ENCODE measurements around the gene ADCY9.

ADCY9 gene

DNA sequence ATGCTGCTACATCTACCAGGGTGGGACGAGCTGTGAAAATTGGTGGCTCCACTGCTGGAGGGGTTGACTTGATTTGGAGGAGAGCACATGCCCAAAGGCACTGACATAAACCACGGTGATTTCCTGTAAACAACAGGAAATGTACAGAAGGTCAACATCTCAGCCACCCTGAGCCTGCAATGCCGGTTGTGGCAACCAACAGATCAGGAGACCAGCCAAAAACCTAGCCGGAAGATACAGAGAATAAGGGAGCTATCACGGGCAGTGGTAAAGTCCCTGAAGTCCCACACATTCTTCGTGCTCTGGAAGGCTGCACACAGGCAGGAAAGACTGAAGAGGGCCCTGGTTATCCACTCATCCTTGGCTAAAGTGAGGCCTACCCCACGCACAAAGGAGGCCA lies 56.2 kb downstream of the ADCY9 start:
- CTCF ChIA-PET: no interaction called here
- H3K27ac ChIP-seq (ENCODE audit: extremely low read depth, low read depth, low read length): no peak overlapping the region
- no peak overlapping the region for H3K4me3 ChIP-seq (ENCODE audit: low read depth, low read length)
- TF ChIP-seq, protein P1, sequence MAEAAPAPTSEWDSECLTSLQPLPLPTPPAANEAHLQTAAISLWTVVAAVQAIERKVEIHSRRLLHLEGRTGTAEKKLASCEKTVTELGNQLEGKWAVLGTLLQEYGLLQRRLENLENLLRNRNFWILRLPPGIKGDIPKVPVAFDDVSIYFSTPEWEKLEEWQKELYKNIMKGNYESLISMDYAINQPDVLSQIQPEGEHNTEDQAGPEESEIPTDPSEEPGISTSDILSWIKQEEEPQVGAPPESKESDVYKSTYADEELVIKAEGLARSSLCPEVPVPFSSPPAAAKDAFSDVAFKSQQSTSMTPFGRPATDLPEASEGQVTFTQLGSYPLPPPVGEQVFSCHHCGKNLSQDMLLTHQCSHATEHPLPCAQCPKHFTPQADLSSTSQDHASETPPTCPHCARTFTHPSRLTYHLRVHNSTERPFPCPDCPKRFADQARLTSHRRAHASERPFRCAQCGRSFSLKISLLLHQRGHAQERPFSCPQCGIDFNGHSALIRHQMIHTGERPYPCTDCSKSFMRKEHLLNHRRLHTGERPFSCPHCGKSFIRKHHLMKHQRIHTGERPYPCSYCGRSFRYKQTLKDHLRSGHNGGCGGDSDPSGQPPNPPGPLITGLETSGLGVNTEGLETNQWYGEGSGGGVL (tag by site-specific recombination; IDR thresholded peaks at IDR 0.05): no peak
- TF ChIP-seq ZNF621 (tag by site-specific recombination; IDR thresholded peaks at IDR 0.05): no peak
- TF ChIP-seq, protein P2, sequence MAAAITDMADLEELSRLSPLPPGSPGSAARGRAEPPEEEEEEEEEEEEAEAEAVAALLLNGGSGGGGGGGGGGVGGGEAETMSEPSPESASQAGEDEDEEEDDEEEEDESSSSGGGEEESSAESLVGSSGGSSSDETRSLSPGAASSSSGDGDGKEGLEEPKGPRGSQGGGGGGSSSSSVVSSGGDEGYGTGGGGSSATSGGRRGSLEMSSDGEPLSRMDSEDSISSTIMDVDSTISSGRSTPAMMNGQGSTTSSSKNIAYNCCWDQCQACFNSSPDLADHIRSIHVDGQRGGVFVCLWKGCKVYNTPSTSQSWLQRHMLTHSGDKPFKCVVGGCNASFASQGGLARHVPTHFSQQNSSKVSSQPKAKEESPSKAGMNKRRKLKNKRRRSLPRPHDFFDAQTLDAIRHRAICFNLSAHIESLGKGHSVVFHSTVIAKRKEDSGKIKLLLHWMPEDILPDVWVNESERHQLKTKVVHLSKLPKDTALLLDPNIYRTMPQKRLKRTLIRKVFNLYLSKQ (tag by site-specific recombination; IDR thresholded peaks at IDR 0.05; ENCODE audit: borderline replicate concordance): no peak
- TF ChIP-seq, protein P3, sequence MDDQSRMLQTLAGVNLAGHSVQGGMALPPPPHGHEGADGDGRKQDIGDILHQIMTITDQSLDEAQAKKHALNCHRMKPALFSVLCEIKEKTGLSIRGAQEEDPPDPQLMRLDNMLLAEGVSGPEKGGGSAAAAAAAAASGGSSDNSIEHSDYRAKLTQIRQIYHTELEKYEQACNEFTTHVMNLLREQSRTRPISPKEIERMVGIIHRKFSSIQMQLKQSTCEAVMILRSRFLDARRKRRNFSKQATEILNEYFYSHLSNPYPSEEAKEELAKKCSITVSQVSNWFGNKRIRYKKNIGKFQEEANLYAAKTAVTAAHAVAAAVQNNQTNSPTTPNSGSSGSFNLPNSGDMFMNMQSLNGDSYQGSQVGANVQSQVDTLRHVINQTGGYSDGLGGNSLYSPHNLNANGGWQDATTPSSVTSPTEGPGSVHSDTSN (CRISPR knock-in tag; IDR thresholded peaks at IDR 0.05): no peak
- TF ChIP-seq ZNF624 (tag by site-specific recombination; IDR thresholded peaks at IDR 0.05): no peak
- no peak for TF ChIP-seq ZNF530 (tag by site-specific recombination; IDR thresholded peaks at IDR 0.05; ENCODE audit: low read depth)
- no peak for TF ChIP-seq ZNF837 (tag by site-specific recombination; IDR thresholded peaks at IDR 0.05)
- TF ChIP-seq, protein P4, sequence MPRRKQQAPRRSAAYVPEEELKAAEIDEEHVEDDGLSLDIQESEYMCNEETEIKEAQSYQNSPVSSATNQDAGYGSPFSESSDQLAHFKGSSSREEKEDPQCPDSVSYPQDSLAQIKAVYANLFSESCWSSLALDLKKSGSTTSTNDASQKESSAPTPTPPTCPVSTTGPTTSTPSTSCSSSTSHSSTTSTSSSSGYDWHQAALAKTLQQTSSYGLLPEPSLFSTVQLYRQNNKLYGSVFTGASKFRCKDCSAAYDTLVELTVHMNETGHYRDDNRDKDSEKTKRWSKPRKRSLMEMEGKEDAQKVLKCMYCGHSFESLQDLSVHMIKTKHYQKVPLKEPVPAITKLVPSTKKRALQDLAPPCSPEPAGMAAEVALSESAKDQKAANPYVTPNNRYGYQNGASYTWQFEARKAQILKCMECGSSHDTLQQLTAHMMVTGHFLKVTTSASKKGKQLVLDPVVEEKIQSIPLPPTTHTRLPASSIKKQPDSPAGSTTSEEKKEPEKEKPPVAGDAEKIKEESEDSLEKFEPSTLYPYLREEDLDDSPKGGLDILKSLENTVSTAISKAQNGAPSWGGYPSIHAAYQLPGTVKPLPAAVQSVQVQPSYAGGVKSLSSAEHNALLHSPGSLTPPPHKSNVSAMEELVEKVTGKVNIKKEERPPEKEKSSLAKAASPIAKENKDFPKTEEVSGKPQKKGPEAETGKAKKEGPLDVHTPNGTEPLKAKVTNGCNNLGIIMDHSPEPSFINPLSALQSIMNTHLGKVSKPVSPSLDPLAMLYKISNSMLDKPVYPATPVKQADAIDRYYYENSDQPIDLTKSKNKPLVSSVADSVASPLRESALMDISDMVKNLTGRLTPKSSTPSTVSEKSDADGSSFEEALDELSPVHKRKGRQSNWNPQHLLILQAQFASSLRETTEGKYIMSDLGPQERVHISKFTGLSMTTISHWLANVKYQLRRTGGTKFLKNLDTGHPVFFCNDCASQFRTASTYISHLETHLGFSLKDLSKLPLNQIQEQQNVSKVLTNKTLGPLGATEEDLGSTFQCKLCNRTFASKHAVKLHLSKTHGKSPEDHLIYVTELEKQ (tag by site-specific recombination; IDR thresholded peaks at IDR 0.05; ENCODE audit: borderline replicate concordance): no peak
- TF ChIP-seq, protein P5, sequence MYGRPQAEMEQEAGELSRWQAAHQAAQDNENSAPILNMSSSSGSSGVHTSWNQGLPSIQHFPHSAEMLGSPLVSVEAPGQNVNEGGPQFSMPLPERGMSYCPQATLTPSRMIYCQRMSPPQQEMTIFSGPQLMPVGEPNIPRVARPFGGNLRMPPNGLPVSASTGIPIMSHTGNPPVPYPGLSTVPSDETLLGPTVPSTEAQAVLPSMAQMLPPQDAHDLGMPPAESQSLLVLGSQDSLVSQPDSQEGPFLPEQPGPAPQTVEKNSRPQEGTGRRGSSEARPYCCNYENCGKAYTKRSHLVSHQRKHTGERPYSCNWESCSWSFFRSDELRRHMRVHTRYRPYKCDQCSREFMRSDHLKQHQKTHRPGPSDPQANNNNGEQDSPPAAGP (tag by site-specific recombination; IDR thresholded peaks at IDR 0.05): no peak
- TF ChIP-seq ZNF629 (tag by site-specific recombination; IDR thresholded peaks at IDR 0.05): no peak
- TF ChIP-seq ZNF544 (tag by site-specific recombination; IDR thresholded peaks at IDR 0.05): no peak
- no peak for TF ChIP-seq YY2 (tag by site-specific recombination; IDR thresholded peaks at IDR 0.05)
- TF ChIP-seq ZNF610 (tag by site-specific recombination; IDR thresholded peaks at IDR 0.05; ENCODE audit: borderline replicate concordance): no peak
- no peak for TF ChIP-seq ZNF792 (tag by site-specific recombination; IDR thresholded peaks at IDR 0.05)
- TF ChIP-seq HOXA7 (CRISPR knock-in tag; IDR thresholded peaks at IDR 0.05; ENCODE audit: borderline replicate concordance): no peak
- no peak for TF ChIP-seq KLF1 (tag by site-specific recombination; IDR thresholded peaks at IDR 0.05)
- TF ChIP-seq, protein P6, sequence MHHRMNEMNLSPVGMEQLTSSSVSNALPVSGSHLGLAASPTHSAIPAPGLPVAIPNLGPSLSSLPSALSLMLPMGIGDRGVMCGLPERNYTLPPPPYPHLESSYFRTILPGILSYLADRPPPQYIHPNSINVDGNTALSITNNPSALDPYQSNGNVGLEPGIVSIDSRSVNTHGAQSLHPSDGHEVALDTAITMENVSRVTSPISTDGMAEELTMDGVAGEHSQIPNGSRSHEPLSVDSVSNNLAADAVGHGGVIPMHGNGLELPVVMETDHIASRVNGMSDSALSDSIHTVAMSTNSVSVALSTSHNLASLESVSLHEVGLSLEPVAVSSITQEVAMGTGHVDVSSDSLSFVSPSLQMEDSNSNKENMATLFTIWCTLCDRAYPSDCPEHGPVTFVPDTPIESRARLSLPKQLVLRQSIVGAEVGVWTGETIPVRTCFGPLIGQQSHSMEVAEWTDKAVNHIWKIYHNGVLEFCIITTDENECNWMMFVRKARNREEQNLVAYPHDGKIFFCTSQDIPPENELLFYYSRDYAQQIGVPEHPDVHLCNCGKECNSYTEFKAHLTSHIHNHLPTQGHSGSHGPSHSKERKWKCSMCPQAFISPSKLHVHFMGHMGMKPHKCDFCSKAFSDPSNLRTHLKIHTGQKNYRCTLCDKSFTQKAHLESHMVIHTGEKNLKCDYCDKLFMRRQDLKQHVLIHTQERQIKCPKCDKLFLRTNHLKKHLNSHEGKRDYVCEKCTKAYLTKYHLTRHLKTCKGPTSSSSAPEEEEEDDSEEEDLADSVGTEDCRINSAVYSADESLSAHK (tag by site-specific recombination; IDR thresholded peaks at IDR 0.05): no peak
- TF ChIP-seq, protein P7, sequence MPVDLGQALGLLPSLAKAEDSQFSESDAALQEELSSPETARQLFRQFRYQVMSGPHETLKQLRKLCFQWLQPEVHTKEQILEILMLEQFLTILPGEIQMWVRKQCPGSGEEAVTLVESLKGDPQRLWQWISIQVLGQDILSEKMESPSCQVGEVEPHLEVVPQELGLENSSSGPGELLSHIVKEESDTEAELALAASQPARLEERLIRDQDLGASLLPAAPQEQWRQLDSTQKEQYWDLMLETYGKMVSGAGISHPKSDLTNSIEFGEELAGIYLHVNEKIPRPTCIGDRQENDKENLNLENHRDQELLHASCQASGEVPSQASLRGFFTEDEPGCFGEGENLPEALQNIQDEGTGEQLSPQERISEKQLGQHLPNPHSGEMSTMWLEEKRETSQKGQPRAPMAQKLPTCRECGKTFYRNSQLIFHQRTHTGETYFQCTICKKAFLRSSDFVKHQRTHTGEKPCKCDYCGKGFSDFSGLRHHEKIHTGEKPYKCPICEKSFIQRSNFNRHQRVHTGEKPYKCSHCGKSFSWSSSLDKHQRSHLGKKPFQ (tag by site-specific recombination; IDR thresholded peaks at IDR 0.05): no peak
- TF ChIP-seq ZNF16 (tag by site-specific recombination; IDR thresholded peaks at IDR 0.05; ENCODE audit: low read depth): no peak
- no peaks in the 10 kb centered on the region for H3K4me1 ChIP-seq (ENCODE audit: control insufficient read depth, insufficient read depth, low read length)
- no peaks in the 10 kb centered on the region for H3K36me3 ChIP-seq (ENCODE audit: control insufficient read depth in 2 of 2, insufficient read depth in 1 of 2, low read length in 2 of 2)
- POLR2A ChIA-PET: no interaction called here
- no peaks in the 10 kb centered on the region for H3K9me3 ChIP-seq (ENCODE audit: control insufficient read depth, insufficient read depth, low read depth, low read length)
